Ovary (tissue), 3 donors: ENCODE results near the gene MEF2C.

Source experiments
- POLR2A ChIP-seq: fragments of 450-650 bp; IDR thresholded peaks from one replicate; pipeline ENCODE4 v1.6.1; 2017; ENCODE audit warnings: antibody characterized with exemption, mild to moderate bottlenecking, moderate library complexity
- TF ChIP-seq, protein P1 (sequence below), 3 donors: fragments of 450-650 bp in 2 of 3; fragments of 200-600 bp in 1 of 3; IDR thresholded peaks; one replicate each; pipeline versions ENCODE4 v1.5.1 to v1.8.0; 2016 to 2022; ENCODE audit warnings: antibody characterized with exemption in 3 of 3, mild to moderate bottlenecking in 1 of 3
- donor health status: DM: no; HTN: no; CAD: no.

DNA sequence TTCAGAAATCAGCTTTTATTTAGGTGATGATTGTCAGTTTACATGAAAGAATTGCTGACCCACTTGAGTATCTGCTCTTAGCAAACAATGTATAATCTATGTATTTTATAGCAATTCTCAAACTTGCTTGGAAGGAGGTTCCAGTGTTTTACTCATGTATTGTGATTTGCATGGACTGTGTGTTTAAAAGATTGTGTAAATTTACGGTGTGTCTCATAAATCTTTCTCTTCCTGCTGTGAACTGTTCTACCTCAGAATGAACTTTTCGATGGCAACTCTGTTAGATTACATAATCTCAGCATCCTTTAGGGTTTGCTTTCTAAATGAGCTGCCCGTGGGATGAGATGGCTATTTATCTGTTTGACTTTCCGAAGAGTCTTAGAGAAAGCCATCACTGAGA is 122.5 kb downstream of the MEF2C start:
- TF ChIP-seq POLR2A, result no peak
- TF ChIP-seq, protein P1, sequence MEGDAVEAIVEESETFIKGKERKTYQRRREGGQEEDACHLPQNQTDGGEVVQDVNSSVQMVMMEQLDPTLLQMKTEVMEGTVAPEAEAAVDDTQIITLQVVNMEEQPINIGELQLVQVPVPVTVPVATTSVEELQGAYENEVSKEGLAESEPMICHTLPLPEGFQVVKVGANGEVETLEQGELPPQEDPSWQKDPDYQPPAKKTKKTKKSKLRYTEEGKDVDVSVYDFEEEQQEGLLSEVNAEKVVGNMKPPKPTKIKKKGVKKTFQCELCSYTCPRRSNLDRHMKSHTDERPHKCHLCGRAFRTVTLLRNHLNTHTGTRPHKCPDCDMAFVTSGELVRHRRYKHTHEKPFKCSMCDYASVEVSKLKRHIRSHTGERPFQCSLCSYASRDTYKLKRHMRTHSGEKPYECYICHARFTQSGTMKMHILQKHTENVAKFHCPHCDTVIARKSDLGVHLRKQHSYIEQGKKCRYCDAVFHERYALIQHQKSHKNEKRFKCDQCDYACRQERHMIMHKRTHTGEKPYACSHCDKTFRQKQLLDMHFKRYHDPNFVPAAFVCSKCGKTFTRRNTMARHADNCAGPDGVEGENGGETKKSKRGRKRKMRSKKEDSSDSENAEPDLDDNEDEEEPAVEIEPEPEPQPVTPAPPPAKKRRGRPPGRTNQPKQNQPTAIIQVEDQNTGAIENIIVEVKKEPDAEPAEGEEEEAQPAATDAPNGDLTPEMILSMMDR (IDR thresholded peaks at IDR 0.05), result no peak
